Erythroblast (primary cell): Measurements from ENCODE around the gene GIMAP7.

Source experiments
- GATA1 ChIP-seq: IDR thresholded peaks from 2 replicates; pipeline ENCODE4 v1.6.1; 2011; ENCODE audit warnings: low read depth, mild to moderate bottlenecking, control low read depth, low read length, moderate library complexity
- POLR2A ChIP-seq: IDR thresholded peaks from 2 replicates; pipeline ENCODE4 v1.6.1; 2011; ENCODE audit warnings: mild to moderate bottlenecking, low read length

- TF ChIP-seq POLR2A = no peak
- no peak for TF ChIP-seq GATA1
Observed at GRCh38 chr7:150565239-150565638, 50.6 kb downstream of the GIMAP7 start.
